Trophoblast cell (in vitro differentiated cells and primary cell): ENCODE measurements around the gene SOX6.

Experiments used
- DNase-seq, 2 donors: peaks; one replicate each; pipeline ENCODE4 v3.0.0-alpha.2; 2016
- H2AFZ ChIP-seq: 2 replicates; pipeline ENCODE4 v1.6.1; 2013; ENCODE audit warnings: low read length, moderate library complexity, mild to moderate bottlenecking; ENCODE audit not compliant: insufficient read depth, poor library complexity
- H2AK5ac ChIP-seq: 2 replicates; pipeline ENCODE4 v1.6.1; 2013; ENCODE audit warnings: mild to moderate bottlenecking, low read length
- H2BK120ac ChIP-seq: 2 replicates; pipeline ENCODE4 v1.6.1; 2013; ENCODE audit warnings: low read length, mild to moderate bottlenecking, moderate library complexity; ENCODE audit not compliant: insufficient read depth, poor library complexity
- H2BK12ac ChIP-seq: 2 replicates; pipeline ENCODE4 v1.6.1; 2013; ENCODE audit warnings: mild to moderate bottlenecking, low read length, moderate library complexity
- H2BK5ac ChIP-seq: 2 replicates; pipeline ENCODE4 v1.6.1; 2013; ENCODE audit warnings: low read length, low read depth, moderate library complexity, mild to moderate bottlenecking; ENCODE audit not compliant: poor library complexity
- H3K14ac ChIP-seq: 2 replicates; pipeline ENCODE4 v1.6.1; 2013; ENCODE audit warnings: mild to moderate bottlenecking, low read length
- H3K18ac ChIP-seq: 2 replicates; pipeline ENCODE4 v1.6.1; 2013; ENCODE audit warnings: mild to moderate bottlenecking, low read length
- H3K23ac ChIP-seq: 2 replicates; pipeline ENCODE4 v1.6.1; 2013; ENCODE audit warnings: low read length
- H3K27ac ChIP-seq: 2 replicates; pipeline ENCODE4 v1.5.1; 2013; ENCODE audit warnings: low read depth, mild to moderate bottlenecking, inconsistent platforms, low read length, moderate library complexity
- H3K27me3 ChIP-seq: 2 replicates; pipeline ENCODE4 v1.6.1; 2013; ENCODE audit warnings: inconsistent platforms, mild to moderate bottlenecking, low read length, moderate library complexity; ENCODE audit not compliant: insufficient read depth
- H3K36me3 ChIP-seq, 2 experiments: 1 replicate in 1 of 2; 2 replicates in 1 of 2; pipeline ENCODE4 v1.6.1; 2013; ENCODE audit warnings: low read length in 2 of 2, mild to moderate bottlenecking in 2 of 2, moderate library complexity in 1 of 2; ENCODE audit not compliant: insufficient read depth in 2 of 2, control insufficient read depth in 1 of 2
- H3K4ac ChIP-seq: 2 replicates; pipeline ENCODE4 v1.6.1; 2013; ENCODE audit warnings: low read depth, mild to moderate bottlenecking, low read length, moderate library complexity
- H3K4me1 ChIP-seq, 2 experiments: 1 replicate in 1 of 2; 2 replicates in 1 of 2; pipeline ENCODE4 v1.6.1; 2013; ENCODE audit warnings: low read length in 2 of 2, mild to moderate bottlenecking in 2 of 2, moderate library complexity in 1 of 2; ENCODE audit not compliant: insufficient read depth in 2 of 2, control insufficient read depth in 1 of 2
- H3K4me2 ChIP-seq: 2 replicates; pipeline ENCODE4 v1.6.1; 2013; ENCODE audit warnings: inconsistent platforms, mild to moderate bottlenecking, low read length, moderate library complexity
- H3K4me3 ChIP-seq: 2 replicates; pipeline ENCODE4 v1.5.1; 2013; ENCODE audit warnings: mild to moderate bottlenecking, low read depth, low read length, inconsistent platforms
- H3K79me1 ChIP-seq: one replicate; pipeline ENCODE4 v1.6.1; 2013; ENCODE audit warnings: low read length
- H3K79me2 ChIP-seq: 2 replicates; pipeline ENCODE4 v1.6.1; 2013; ENCODE audit warnings: low read length, mild to moderate bottlenecking; ENCODE audit not compliant: control insufficient read depth, insufficient read depth, poor library complexity
- H3K9ac ChIP-seq: 2 replicates; pipeline ENCODE4 v1.6.1; 2013; ENCODE audit warnings: mild to moderate bottlenecking, low read length
- H3K9me3 ChIP-seq: 2 replicates; pipeline ENCODE4 v1.6.1; 2013; ENCODE audit warnings: low read depth, mild to moderate bottlenecking, control low read depth, inconsistent platforms, low read length; ENCODE audit not compliant: insufficient read depth
- H4K12ac ChIP-seq: 2 replicates; pipeline ENCODE4 v1.6.1; 2013; ENCODE audit warnings: low read depth, mild to moderate bottlenecking, low read length, moderate library complexity
- H4K8ac ChIP-seq: 2 replicates; pipeline ENCODE4 v1.6.1; 2013; ENCODE audit warnings: low read depth, mild to moderate bottlenecking, low read length, moderate library complexity
- H4K91ac ChIP-seq: one replicate; pipeline ENCODE4 v1.6.1; 2013; ENCODE audit warnings: low read depth, mild to moderate bottlenecking, low read length, moderate library complexity
- WGBS: extraction: QIAGEN DNeasy Blood & Tissue Kit; methylation state at CpG from one replicate; pipeline ENCODE4 v1.1.7; 2013; ENCODE audit warnings: missing lambda C conversion rate; ENCODE audit not compliant: insufficient read length, insufficient coverage; ENCODE audit errors: extremely low coverage; 5-methylcytosine and 5-hydroxymethylcytosine counted together

SOX6 gene

DNA sequence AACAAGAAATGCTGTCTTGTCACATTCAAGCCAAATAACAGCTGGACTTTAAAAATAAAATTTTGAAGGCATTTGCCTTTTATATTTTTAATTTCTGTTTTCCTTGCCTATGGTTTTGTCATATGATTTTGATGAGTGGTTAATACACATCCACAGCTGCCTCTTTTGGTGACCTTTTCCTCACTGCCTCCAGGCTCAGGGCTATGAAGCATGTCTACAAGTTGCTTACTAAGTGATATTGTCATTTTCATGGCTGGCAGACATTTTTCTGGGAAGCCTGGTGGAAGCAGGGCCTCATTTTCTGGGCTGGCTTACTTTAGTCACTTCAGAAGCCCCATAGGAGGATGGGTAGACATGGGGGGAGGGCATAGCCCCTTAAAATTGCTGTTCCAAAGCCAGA, 344.9 kb downstream of the SOX6 start:
- H3K79me1 ChIP-seq, result no peaks in the 10 kb centered on the region
- H3K27me3 ChIP-seq, result no peaks in the 10 kb centered on the region
- H3K4me3 ChIP-seq, result no peak overlapping the region
- no peak overlapping the region for H3K4me2 ChIP-seq
- H4K8ac ChIP-seq, result no peak overlapping the region
- H2BK5ac ChIP-seq, result no peak overlapping the region
- H3K9me3 ChIP-seq, result no peaks in the 10 kb centered on the region
- no peak overlapping the region for H2AFZ ChIP-seq
- no peaks in the 10 kb centered on the region for H3K79me2 ChIP-seq
- DNase-seq, result peak; percentile 24 to 36
- H2AK5ac ChIP-seq, result no peak overlapping the region
- H4K12ac ChIP-seq, result no peak overlapping the region
- H2BK120ac ChIP-seq, result no peak overlapping the region
- H3K36me3 ChIP-seq, result no peaks in the 10 kb centered on the region
- H3K18ac ChIP-seq, result no peak overlapping the region
- H3K23ac ChIP-seq, result no peak overlapping the region
- H3K4me1 ChIP-seq, result peaks cover 0 to 2% of the 10 kb centered on the region in 2 experiments
- no peak overlapping the region for H3K14ac ChIP-seq
- no peak overlapping the region for H3K9ac ChIP-seq
- H2BK12ac ChIP-seq, result no peak overlapping the region
- no peak overlapping the region for H3K27ac ChIP-seq
- H3K4ac ChIP-seq, result no peak overlapping the region
- no peak overlapping the region for H4K91ac ChIP-seq

DNA sequence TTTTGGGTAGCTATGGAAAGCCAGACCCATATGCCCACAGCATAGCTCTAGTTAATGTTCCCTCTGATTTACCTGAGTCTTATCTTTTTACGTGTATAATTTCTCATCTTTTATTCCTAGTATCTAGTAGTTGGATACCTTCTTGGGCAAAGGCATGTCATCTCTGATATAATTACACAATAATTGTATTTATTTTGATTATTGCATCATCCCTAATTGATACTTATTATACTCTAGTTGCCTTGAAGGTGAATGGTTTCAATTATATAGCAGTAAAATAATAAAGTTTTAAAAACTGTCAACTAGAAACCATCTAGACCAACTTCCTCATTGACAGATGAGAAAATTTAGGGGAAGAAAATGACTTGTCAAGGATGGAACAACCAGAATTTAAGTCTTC, 347.3 kb downstream of the SOX6 start:
- Histone ChIP-seq H3K9ac (no peak overlapping the region), H3K79me1 (no peaks in the 10 kb centered on the region), H3K18ac (no peak overlapping the region), H3K4me3 (no peak overlapping the region), H3K23ac (no peak overlapping the region), H3K4me1 (peaks cover 0 to 2% of the 10 kb centered on the region in 2 experiments), H2BK5ac (no peak overlapping the region), H4K12ac (no peak overlapping the region), H3K27me3 (no peaks in the 10 kb centered on the region), H2AK5ac (no peak overlapping the region), H2AFZ (no peak overlapping the region), H3K79me2 (no peaks in the 10 kb centered on the region), H3K14ac (no peak overlapping the region), H2BK120ac (no peak overlapping the region), H4K8ac (no peak overlapping the region), H3K36me3 (no peaks in the 10 kb centered on the region), H3K27ac (no peak overlapping the region), H3K9me3 (no peaks in the 10 kb centered on the region), H3K4me2 (no peak overlapping the region), H2BK12ac (no peak overlapping the region), H3K4ac (no peak overlapping the region), H4K91ac (no peak overlapping the region)
- WGBS, result no CpG with 5 or more reads among the region's 1 CpG
- DNase-seq, result no peak

DNA sequence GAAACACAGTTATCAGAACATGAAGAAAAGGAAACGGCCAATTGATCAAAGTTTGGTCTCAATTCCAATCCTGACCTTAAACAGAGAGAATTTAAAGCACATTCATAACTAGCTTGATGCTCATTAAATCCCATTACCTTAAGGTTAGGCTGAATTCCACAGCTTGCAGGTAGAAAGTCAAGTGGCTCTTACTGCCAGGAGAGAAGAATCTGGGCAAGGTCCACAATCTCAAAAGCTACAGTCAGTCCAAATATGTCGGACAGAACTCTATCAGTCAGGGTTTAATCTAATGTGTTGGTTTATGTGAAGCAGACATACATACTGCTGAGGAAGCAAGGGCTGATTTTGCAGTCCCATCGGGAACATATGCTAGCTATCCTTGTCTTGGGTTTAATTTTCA, 348.8 kb downstream of the SOX6 start:
- Histone ChIP-seq H4K91ac (no peak overlapping the region), H3K18ac (no peak overlapping the region), H3K4me3 (no peak overlapping the region), H2BK120ac (no peak overlapping the region), H3K9ac (no peak overlapping the region), H3K9me3 (no peaks in the 10 kb centered on the region), H3K36me3 (no peaks in the 10 kb centered on the region), H3K14ac (no peak overlapping the region), H2BK5ac (no peak overlapping the region), H3K27me3 (no peaks in the 10 kb centered on the region), H3K23ac (no peak overlapping the region), H2BK12ac (no peak overlapping the region), H3K4me1 (no peaks in the 10 kb centered on the region), H4K12ac (no peak overlapping the region), H2AK5ac (no peak overlapping the region), H2AFZ (no peak overlapping the region), H3K79me2 (no peaks in the 10 kb centered on the region), H3K27ac (no peak overlapping the region), H3K4me2 (no peak overlapping the region), H3K4ac (no peak overlapping the region), H3K79me1 (no peaks in the 10 kb centered on the region), H4K8ac (no peak overlapping the region)
- WGBS, result no CpG with 5 or more reads among the region's 3 CpGs
- DNase-seq, result no peak

DNA sequence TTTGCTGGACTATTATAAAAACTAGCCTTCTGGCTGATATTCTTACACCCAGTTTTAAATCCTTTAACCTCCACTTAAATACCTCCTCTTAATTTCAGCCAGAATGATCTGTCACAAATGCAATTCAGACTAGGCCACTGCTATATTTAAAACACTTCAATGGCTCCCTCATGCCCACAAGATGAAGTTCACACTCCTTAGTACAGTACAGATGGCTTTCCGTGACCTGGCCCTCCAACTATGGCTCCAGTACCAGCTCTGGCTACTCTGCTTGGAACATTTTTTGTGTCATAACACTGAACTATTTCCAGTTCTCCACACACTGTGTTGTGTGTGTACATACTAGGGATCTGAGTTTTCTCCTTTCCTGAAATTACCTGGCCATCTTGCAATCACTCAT, 353.4 kb downstream of the SOX6 start:
- no peaks in the 10 kb centered on the region for H3K79me2 ChIP-seq

More for the DNA sequence above, 353.4 kb downstream of the SOX6 start:
- no peaks in the 10 kb centered on the region for H3K36me3 ChIP-seq
- no peak overlapping the region for H4K8ac ChIP-seq
- no peak overlapping the region for H3K23ac ChIP-seq
- H3K18ac ChIP-seq, result no peak overlapping the region
- H3K14ac ChIP-seq, result no peak overlapping the region
- H2AK5ac ChIP-seq, result no peak overlapping the region
- WGBS, result no CpG with 5 or more reads among the region's 1 CpG
- no peaks in the 10 kb centered on the region for H3K27me3 ChIP-seq
- H2BK12ac ChIP-seq, result no peak overlapping the region
- no peak overlapping the region for H2AFZ ChIP-seq
- no peak overlapping the region for H3K9ac ChIP-seq
- no peaks in the 10 kb centered on the region for H3K4me1 ChIP-seq
- no peak overlapping the region for H2BK5ac ChIP-seq
- H3K79me1 ChIP-seq, result no peaks in the 10 kb centered on the region
- no peak overlapping the region for H3K27ac ChIP-seq
- no peak overlapping the region for H2BK120ac ChIP-seq
- no peak overlapping the region for H4K91ac ChIP-seq
- no peak overlapping the region for H3K4me3 ChIP-seq
- H3K4ac ChIP-seq, result no peak overlapping the region
- no peak overlapping the region for H4K12ac ChIP-seq
- no peaks in the 10 kb centered on the region for H3K9me3 ChIP-seq
- no peak for DNase-seq
- no peak overlapping the region for H3K4me2 ChIP-seq
